GM18520 (cell line): ENCODE data around the gene CCDC138.

Experiments used
- ATAC-seq: cut with Tn5 transposase; IDR thresholded peaks from one replicate; pipeline ENCODE4 v1.9.1; 2021; ENCODE audit not compliant: unreplicated experiment

CCDC138 gene

DNA sequence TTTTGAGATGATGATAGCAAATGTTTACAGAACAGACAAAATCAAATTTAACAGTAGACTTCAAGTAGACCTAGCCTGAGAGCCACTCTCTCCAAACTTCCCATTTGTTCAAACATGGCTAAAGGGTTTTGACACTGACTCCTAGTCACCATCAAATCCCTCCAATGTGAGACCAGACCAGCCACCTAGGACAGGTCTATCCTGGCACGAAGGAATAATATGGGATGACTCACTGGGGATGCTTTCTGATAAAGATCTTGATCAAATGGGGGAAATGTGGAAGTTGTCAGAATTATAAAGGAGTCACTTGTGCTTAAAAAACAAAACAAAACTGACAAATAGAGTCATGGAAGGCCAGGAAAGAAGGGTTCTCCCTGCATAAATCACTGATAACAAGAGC lies 106.7 kb downstream of the CCDC138 start:
- ATAC-seq: no peak

DNA sequence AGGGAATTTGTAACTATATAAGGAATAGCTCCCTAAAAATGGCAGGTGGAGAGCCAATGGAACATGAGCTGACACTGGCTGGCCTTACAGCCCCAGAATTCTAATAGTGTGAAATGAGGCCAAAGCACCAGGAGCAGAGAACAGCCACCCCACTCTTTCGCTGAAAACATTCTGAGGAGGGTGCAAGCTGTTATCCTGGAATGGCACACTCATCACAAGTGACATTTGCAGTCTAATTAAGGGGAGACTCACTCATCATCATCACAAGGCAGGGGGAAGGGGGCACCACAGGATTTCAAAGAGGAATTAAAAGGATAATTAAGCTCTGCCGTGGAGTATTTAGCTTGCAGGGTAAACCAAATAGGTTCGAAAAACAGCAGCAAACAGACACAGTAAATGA lies 108.2 kb downstream of the CCDC138 start:
- no peak for ATAC-seq

DNA sequence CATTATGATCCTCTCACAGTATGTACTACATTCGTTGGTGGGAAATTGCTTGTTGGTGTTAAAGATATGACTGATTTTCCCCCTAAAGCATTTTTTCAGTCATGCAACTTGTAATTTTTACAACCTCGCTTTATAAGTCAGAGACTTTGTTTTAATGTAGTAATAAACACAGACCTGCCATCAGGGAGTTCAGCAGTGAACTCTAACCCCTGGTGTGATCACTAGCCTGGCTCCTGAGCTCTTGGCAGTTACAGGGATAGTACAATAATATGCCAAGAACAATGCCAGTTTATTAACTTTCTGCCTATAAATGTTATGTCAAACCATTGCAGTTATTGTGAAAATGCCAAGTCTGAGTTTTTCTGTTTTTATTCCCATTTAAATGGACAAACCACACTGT lies 108.6 kb downstream of the CCDC138 start:
- no peak for ATAC-seq

DNA sequence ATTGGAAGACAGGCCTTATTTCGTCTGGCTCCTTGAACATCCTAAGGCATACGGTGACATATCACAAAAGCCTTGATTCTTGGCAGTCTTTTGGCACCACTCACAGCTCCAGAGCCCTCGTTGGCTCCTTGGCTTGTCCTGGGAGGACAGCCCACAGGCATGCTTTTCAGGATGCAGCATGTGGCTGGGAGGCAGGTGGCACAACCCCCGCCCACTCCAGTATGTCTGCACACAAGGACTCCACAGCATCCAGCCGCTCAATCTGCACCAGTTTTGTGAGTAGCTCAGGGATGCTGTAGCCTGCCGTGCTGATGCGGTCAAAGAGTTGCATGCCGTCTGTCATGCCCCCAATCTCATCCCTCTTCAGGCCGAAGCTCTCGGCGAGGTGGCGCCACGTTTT lies 110.2 kb downstream of the CCDC138 start:
- ATAC-seq: no peak

DNA sequence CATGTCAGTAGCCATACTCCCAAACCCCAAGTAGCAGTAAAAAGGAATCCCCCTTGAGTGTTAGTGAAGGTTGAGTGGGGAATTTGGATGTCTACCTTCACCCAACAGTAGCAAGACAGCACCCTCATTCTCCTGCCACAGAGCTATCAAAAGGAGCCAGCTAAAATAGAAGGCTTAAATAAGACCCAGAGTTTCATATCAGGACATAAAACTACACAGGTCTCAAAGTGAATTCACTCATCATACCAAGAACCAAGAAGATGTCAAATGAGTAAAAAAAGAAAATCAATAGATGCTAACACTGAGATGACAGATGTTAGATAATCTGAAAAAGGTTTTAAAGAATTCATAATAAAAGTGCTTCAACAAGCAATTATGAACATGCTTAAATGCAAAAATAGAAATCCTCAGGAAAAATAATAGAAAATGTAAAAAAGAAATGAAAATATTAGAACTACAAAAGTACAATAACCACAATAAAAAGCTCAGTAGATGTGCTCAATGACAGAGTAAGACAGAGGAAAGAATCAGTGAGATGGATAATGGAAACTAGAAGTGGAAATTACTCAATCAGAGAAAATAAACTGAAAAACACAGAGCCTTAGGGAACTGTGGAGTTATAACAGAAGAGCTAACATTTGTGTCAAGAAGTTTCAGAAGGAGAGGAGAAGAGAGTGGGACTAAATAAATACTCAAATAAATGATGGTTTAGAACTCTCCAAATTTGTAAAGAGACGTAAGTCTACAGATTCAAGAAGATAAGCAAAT lies 111.9 kb downstream of the CCDC138 start:
- no peak for ATAC-seq

DNA sequence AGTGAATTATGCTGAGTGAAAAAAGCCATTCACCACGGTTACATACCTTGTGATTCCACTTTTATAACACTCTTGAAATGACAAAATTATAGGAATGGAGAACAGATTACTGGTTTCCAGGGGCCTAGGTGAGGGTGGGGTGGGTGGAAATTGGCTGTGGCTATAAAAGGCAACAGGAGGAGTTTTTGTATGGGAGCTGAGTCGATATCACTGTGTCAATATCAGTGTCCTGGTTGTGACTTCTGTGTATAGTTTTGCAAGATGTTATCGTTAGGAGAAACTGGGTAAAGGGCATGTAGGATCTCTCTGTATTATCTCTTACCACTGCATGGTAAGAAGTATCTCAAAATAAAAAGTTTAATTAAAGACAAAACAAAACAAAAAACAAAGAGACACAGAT lies 118.1 kb downstream of the CCDC138 start:
- ATAC-seq: no peak

DNA sequence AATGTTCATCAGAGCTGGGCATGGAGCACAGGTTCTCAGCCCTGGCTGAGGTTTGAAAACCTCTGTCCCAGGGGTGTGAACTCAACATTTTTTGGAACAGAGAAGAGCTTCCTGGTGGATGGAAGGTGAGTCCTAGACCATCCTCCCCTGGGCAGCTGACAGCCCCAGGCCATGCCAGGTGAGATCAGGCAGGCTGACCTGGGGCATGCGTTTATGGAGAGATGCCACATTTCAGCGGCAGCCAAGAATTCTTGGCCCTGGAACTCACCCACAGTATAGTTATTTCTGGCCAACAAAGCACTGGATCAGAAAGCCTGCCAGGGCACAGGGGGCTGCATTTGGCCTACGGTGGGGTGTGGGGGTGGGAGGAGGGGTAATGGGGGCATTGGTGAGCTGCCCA lies 118.6 kb downstream of the CCDC138 start:
- no peak for ATAC-seq

DNA sequence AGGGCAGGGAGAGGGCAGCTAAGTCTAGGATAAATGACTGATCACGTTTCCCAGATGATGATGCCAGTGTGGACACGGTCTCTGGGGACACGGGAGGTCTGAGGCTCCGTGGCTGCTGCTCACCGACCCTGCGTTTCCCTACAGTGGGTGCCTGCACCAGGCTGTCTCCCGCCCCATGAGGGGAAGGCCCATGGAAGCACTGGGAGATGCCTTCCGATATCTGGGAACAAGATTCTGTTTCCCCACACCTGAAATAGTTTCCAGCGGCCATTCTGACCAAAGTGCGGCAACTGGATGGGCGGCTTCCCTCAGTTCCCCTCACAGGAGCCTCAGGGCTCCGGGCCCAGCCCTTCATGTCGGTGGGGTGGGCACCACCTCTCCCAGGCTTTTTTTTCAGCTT lies 119.3 kb downstream of the CCDC138 start:
- ATAC-seq: no peak

DNA sequence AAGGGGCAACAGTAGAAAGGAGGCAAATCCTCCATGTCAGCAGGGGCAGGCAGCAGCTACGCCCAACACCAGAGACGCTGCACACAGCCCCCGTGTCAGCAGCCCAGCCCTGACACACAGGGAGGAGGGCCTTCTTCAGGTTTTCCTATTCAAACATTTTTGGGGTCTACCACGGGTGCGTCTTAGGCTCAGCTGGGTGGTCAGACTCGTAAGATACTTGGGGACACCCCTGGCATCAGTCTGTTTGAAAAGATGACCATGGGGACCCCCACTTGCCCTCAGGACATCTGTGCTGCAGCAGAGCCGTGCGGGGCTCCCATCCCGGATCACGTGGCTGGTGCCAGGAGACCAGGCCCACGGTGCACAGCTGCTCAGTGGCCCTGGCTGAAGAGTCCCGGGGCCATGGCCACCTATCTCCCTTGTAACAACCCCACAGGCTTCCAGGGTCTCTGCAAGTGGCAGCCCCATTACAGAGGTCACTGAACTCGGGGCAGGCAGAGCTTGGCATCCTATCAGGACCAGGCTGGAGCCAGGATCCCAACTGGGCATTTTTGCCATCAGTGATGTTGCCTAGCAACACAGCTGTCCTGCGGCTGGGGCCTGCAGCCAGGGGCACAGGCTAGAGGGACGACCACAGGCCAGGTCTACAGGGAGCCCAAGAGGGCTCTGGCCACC lies 120.0 kb downstream of the CCDC138 start:
- ATAC-seq: no peak

DNA sequence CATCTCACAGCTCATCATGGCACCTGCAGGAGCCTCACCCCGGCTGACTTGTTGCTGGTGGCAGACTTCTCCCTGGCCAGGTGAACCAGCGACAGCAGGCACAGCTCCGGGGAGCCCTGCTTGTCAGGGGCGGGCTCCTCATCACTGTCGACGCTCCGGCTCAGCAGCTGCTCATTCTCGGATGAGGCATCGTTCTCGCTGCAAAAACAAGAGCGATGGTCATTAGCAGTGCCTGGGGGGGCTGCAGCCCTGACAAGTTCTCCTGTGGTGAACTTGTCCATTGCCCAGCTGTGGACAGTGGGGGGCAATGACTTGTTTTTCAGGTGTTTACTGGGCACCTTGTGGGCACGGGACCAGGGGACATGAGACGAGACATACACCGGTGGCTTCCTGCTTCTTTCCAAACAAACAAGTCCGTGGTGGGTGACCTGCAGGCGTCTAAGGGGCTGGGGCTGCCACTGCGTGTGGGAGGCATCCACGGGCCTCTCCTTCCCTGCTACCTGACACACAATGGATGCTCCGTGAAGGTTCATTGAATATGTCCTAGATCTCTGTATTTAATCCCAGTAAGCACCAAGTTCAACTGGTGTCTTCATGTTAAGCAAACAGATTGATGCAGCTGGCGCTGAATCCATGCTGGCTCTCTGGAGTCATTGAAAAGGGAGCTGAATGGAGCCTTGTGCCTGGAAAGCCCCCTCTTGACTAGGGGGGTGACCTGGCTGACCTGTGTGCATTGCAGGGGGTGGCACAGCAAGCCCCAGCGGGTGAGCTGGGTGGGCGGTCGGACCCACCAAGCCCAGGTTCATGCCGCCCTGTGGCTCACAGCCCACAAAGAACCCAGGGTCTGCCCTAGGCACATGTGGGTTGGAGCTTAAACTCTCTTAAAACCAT lies 121.5 kb downstream of the CCDC138 start:
- no peak for ATAC-seq

DNA sequence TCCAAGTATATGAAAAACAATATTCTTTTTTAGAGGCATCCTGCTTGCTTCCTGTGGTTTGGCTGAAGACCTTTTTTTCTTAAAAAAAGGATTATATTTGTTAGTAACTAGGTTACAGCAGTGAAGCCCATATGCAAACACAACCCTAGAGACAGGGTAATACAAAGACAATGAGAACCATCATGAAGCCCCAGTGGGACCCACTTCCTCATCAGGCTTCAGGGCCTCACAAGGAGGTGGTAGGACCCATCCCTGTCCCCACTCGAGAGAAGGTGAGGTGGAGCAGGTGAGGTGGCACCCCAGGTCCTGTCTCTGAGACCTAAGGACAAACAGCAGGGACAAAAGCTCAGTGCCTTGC lies 122.1 kb downstream of the CCDC138 start:
- no peak for ATAC-seq

DNA sequence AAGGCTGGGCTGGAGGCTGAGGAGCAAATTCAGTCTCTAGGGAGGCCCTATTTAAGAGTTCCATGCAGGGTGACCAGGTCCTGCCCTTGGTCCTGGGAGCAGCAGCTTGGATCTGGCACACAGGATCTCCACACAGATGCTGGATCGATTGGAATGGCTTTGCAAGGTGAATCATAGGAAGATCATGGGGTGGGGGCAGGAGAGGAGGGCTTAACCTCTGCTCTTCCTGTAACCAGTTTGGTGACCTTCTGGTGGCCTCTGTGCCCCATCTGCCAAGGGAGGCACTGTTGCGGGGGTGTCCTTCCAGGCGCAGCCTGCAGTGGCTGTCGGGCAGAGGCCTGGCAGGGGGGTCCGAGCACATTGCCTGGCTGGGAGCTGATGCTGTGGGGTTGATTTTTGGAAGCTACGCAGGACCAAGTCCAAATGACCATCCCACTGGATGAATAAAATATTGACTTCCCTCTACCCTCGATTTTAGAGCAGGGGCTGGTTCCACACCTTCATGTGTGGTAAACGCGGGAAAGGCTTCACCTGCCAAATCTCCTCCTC lies 122.8 kb downstream of the CCDC138 start:
- no peak for ATAC-seq

DNA sequence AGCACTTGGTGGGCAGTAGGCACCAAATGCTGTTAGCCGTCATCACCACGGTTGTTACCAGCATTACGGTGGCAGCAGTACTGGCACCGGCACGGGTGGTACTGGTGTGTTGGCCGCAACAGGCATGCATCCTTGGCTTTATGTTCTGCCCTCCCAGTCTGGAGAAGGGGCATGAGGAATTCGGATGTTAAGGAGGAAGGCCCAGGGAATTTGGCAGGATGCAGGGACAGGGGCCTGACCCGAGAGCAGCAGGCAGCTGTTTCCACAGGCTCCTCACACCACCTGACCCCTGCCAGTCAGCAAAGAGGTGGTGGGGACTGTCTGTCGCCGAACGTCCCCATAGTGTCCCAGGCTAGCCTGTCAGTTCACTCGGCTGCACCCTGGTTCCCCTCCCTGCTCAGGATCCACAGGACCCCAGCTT lies 123.5 kb downstream of the CCDC138 start:
- ATAC-seq: no peak

DNA sequence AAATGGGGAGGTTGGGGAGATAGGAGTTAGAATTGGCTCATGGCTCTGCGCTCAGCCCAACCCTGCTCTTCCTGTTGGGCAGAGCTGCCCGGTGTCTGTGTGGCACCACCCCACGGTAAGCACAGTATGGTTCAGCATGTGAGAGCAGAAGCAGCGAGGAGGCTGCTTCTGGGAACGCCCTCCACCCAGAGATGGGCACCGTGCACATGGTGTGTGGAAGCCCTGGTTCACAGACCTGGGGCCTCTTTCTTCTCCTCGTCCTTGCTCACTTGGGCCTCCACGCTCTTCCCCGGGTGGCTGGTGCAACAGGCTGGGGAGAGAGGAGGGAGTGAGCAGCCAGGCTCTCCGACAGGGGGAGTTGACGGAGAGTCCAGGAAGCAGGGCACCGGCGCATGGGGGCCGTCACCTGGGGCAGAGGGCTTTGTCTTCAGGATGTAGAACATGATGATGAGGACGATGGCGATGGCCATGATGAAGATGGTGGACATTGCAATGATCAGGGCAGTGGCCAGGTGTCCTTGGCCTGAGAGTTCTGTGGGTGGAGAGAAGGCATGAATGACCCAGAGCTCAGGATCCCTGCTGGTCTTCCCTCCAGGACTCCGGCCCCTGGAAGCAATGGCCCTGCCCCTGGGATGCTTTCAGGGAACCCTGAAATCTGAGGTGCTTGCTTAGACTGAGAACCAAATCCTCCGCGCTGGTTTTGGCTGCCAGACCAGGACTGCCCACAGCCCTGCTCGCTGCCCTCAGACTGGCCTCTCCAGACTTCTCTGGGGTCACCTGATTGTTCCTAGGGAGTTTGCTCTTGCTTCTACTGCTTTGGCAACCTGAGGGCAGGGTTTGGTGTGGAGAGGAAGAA lies 124.2 kb downstream of the CCDC138 start:
- no peak for ATAC-seq

DNA sequence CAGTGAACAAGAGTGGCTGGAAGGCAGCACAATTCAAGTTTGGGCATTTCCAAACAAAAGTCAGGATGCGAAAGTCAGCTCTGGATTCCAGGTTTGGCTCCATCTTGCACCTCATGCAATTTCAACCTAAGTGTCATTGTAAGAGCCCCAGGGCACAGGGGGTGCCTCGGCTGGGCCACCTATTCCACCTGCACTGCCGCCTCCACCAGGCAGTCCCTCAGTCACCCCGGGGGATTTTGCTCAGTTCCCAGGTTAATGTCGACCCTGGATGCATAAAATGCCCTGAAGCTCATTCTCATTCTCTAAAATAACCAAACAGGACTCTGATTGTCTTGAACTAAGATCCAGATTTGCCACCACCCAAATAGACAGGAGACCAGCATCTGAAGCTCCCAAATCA lies 124.8 kb downstream of the CCDC138 start:
- ATAC-seq: no peak

DNA sequence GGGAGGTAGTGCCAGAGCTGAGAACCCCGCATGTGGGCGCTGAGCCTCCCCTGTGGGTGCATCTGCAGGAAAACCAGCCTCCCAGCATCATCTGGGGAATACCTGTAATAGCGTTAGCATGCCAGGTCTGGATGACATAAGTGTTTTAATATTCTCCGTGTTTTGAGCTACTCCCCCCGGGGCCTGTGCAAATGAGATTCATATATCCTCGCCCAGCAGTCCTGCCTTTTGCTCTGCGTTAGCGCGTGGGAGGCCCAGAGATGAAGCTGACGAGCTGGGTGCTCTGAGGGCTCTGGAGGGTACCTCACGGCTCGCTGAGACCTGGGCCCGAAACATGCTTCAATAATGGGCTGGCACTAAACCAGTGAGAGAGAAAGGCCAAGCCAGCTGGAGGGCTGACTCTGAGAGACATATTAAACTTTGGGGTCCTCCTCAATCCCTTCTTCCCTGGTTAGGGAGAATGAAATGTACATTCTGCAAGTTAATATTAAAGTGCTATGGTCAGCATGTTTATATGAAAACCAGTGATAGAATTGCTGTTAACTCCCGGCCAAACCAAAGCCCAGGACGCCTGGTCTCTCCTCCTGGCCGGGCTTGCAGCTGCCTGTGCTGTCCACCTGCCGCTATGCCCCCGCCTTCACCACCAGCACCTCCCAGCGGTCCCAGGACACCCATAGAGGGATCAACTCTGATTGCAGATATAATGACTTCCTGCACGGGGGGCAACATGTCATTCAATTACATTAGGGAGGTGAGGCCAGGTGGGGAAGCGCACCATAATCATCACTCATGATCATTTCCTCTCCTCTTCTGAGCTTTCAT lies 125.4 kb downstream of the CCDC138 start:
- no peak for ATAC-seq

DNA sequence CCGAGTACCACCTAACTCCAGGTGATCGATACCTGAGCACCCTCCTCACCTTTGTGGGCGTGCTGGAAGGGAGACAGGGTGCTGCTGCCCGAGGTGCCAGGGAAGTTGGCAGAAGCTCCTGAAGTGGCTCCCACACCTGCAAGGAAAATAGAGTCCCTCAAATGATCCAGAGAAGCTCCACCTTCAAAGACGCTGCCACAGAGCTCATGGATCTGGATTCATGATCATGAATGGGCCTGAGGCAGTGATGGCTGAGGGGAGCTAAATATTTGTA lies 126.0 kb downstream of the CCDC138 start:
- ATAC-seq: no peak

DNA sequence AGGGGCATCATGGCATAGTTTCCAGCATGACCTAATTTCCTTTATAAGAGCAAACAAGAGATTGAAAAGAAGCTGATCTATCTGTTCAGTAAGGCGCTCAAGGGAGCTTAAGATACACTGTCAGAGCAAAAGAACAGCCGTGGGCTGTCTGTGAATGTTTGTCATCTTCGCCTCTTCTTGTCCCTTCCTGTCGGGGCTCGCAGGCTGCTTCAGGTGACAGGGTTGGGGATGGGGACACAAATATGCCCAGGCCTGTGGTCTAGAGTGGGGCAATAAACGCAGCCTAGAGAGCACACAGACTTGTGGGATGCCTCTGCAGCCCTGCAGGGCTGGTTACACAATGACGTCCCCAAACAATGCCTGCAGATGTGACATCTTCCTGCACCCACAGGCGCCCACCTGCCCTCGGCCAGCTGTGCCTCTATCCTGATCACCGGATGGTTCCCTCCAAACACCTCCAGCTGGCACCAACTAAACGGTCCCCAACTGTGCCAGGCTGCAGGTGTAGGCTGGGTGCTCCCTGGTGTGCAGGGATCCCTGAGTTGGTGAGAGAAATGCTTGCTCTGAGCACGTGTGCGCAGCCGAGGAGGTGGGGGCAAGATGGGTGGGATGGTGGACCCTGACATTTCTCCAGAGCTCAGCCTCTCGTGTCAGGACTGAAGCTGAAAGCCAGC lies 129.7 kb downstream of the CCDC138 start:
- no peak for ATAC-seq

DNA sequence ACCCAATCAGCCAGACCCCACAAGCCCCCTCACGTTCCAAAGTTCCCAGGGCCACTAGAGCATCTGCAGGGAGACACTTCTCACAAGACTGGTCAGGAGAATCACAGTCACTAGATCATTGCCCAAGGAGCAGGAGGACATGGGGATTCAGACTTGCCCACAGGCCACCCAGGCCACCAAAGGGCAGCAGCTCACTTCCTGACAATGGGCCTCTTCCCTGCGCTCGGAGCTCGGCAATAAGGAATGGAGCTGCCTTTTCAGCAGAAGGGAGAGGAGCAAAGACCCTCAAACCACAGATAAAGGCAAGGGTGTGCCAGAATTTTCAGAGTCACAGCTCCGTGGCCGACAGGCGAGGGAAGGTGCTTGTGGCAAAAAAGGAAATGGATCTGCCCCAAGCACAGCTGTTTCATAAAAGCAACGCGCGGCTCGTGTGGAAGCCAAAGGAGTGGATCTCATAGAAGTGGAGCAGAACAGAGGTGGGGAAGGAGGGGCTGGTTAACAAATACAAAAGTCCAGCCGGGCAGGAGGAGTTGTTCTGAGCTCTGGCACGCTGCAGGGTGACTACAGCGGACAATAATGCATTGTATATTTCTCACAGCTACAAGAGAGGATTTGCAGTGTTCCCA lies 130.3 kb downstream of the CCDC138 start:
- ATAC-seq: no peak
